H9 (cell line): Measurements from ENCODE around the gene KIAA2012. TPM values are rescaled to one million over a fixed set of nuclear protein-coding genes. Genes with fewer than 3 reads are reported as not detected.

ENCODE experiments used
- DNase-seq: peaks from one replicate; pipeline ENCODE4 v3.0.0-alpha.2; 2017
- H2AFZ ChIP-seq: one replicate; pipeline ENCODE4 v1.6.1; 2013; ENCODE audit warnings: mild to moderate bottlenecking, low read length, control low read depth, moderate library complexity
- H2AK5ac ChIP-seq: 2 replicates; pipeline ENCODE4 v1.6.1; 2013; ENCODE audit warnings: low read length, control low read depth, mixed read lengths; ENCODE audit not compliant: insufficient read length
- H2BK120ac ChIP-seq: one replicate; pipeline ENCODE4 v1.6.1; 2013; ENCODE audit warnings: low read depth, mild to moderate bottlenecking, low read length, control low read depth, inconsistent platforms; ENCODE audit not compliant: poor library complexity, severe bottlenecking
- H2BK12ac ChIP-seq: 2 replicates; pipeline ENCODE4 v1.6.1; 2013; ENCODE audit warnings: low read length, control low read depth, mixed read lengths, low read depth; ENCODE audit not compliant: insufficient read length
- H2BK15ac ChIP-seq: 2 replicates; pipeline ENCODE4 v1.6.1; 2013; ENCODE audit warnings: low read depth, low read length, control low read depth
- H2BK20ac ChIP-seq: one replicate; pipeline ENCODE4 v1.6.1; 2013; ENCODE audit warnings: low read depth, mild to moderate bottlenecking, low read length, control low read depth, inconsistent platforms; ENCODE audit not compliant: poor library complexity, severe bottlenecking
- H2BK5ac ChIP-seq: 2 replicates; pipeline ENCODE4 v1.6.1; 2013; ENCODE audit warnings: low read length, control low read depth, mixed read lengths; ENCODE audit not compliant: insufficient read length
- H3K14ac ChIP-seq: 2 replicates; pipeline ENCODE4 v1.6.1; 2013; ENCODE audit warnings: low read length, control low read depth; ENCODE audit not compliant: insufficient read depth
- H3K18ac ChIP-seq: 2 replicates; pipeline ENCODE4 v1.6.1; 2013; ENCODE audit warnings: low read depth, mild to moderate bottlenecking, mixed read lengths, low read length, control low read depth; ENCODE audit not compliant: insufficient read length
- H3K23ac ChIP-seq: 2 replicates; pipeline ENCODE4 v1.6.1; 2013; ENCODE audit warnings: low read length, control low read depth, mixed read lengths, low read depth; ENCODE audit not compliant: insufficient read length
- H3K23me2 ChIP-seq: 2 replicates; pipeline ENCODE4 v1.6.1; 2013; ENCODE audit warnings: low read depth, mild to moderate bottlenecking, mixed read lengths, low read length, control low read depth; ENCODE audit not compliant: insufficient read length, poor library complexity, severe bottlenecking
- H3K27ac ChIP-seq: 2 replicates; pipeline ENCODE4 v1.5.1; 2013; ENCODE audit warnings: low read length, control low read depth, mixed read lengths, low read depth; ENCODE audit not compliant: insufficient read length
- H3K27me3 ChIP-seq: 2 replicates; pipeline ENCODE4 v1.6.1; 2013; ENCODE audit warnings: low read length, control low read depth, inconsistent platforms; ENCODE audit not compliant: insufficient read depth
- H3K4ac ChIP-seq: 2 replicates; pipeline ENCODE4 v1.6.1; 2013; ENCODE audit warnings: low read depth, mild to moderate bottlenecking, control low read depth, inconsistent platforms, low read length, moderate library complexity
- H3K4me1 ChIP-seq: 2 replicates; pipeline ENCODE4 v1.6.1; 2013; ENCODE audit warnings: low read length, control low read depth, inconsistent platforms; ENCODE audit not compliant: insufficient read depth
- H3K4me2 ChIP-seq: 2 replicates; pipeline ENCODE4 v1.6.1; 2013; ENCODE audit warnings: low read length, control low read depth, mixed read lengths; ENCODE audit not compliant: insufficient read length, insufficient read depth
- H3K56ac ChIP-seq: 2 replicates; pipeline ENCODE4 v1.6.1; 2013; ENCODE audit warnings: low read depth, mild to moderate bottlenecking, mixed read lengths, low read length, control low read depth; ENCODE audit not compliant: insufficient read length
- H3K79me1 ChIP-seq: 2 replicates; pipeline ENCODE4 v1.6.1; 2013; ENCODE audit warnings: low read depth, mild to moderate bottlenecking, moderate library complexity, low read length, control low read depth, inconsistent platforms; ENCODE audit not compliant: insufficient read depth, poor library complexity, severe bottlenecking
- H3K79me2 ChIP-seq: 2 replicates; pipeline ENCODE4 v1.6.1; 2013; ENCODE audit warnings: low read length, control low read depth, inconsistent platforms; ENCODE audit not compliant: insufficient read depth
- H3K9ac ChIP-seq: 2 replicates; pipeline ENCODE4 v1.6.1; 2013; ENCODE audit warnings: low read length, control low read depth, mixed read lengths; ENCODE audit not compliant: insufficient read length; ENCODE audit errors: extremely low read depth
- H3K9me3 ChIP-seq: one replicate; pipeline ENCODE4 v1.6.1; 2013; ENCODE audit warnings: low read depth, low read length, inconsistent platforms; ENCODE audit not compliant: control insufficient read depth
- H3T11ph ChIP-seq: one replicate; pipeline ENCODE4 v1.6.1; 2013; ENCODE audit warnings: mild to moderate bottlenecking, low read length, control low read depth, inconsistent platforms
- H4K20me1 ChIP-seq: one replicate; pipeline ENCODE4 v1.6.1; 2013; ENCODE audit not compliant: control insufficient read depth, insufficient read length, insufficient read depth
- H4K5ac ChIP-seq: 2 replicates; pipeline ENCODE4 v1.6.1; 2013; ENCODE audit warnings: low read depth, mild to moderate bottlenecking, mixed read lengths, low read length, control low read depth; ENCODE audit not compliant: insufficient read length
- H4K8ac ChIP-seq: replicated peaks from 2 replicates; pipeline ENCODE4 v1.6.1; 2013; ENCODE audit warnings: low read length, control low read depth, mixed read lengths, low read depth; ENCODE audit not compliant: insufficient read length
- H4K91ac ChIP-seq: 2 replicates; pipeline ENCODE4 v1.6.1; 2013; ENCODE audit warnings: low read depth, mild to moderate bottlenecking, moderate library complexity, mixed read lengths, low read length, control low read depth; ENCODE audit not compliant: insufficient read length
- H3K27ac Mint-ChIP-seq, 3 experiments: 2 replicates in 2 of 3; 3 replicates in 1 of 3; pipeline ENCODE4 v1.8.0; 2020 to 2021; ENCODE audit warnings: mixed read lengths in 3 of 3, mild to moderate bottlenecking in 1 of 3, moderate library complexity in 1 of 3
- H3K27me3 Mint-ChIP-seq: 2 replicates; pipeline ENCODE4 v1.8.0; 2021; ENCODE audit warnings: low read depth, mild to moderate bottlenecking, moderate library complexity, mixed read lengths
- H3K36me3 Mint-ChIP-seq, 3 experiments: 2 replicates in 2 of 3; 3 replicates in 1 of 3; pipeline ENCODE4 v1.8.0; 2020 to 2021; ENCODE audit warnings: low read depth in 3 of 3, mixed read lengths in 3 of 3; ENCODE audit not compliant: insufficient read depth in 1 of 3
- H3K4me1 Mint-ChIP-seq, 2 experiments: 2 replicates each; pipeline ENCODE4 v1.8.0; 2020; ENCODE audit warnings: mixed read lengths in 2 of 2
- H3K4me3 Mint-ChIP-seq, 2 experiments: 2 replicates in 1 of 2; 3 replicates in 1 of 2; pipeline ENCODE4 v1.8.0; 2020 to 2021; ENCODE audit warnings: mild to moderate bottlenecking in 2 of 2, mixed read lengths in 2 of 2, moderate library complexity in 1 of 2
- H3K9me3 Mint-ChIP-seq, 2 experiments: 2 replicates in 1 of 2; 3 replicates in 1 of 2; pipeline ENCODE4 v1.8.0; 2020; ENCODE audit warnings: mild to moderate bottlenecking in 2 of 2, mixed read lengths in 2 of 2, moderate library complexity in 1 of 2
- CTCF ChIP-seq: fragments of 200-600 bp; sonication (generic); conservative IDR thresholded peaks from 3 replicates; pipeline ENCODE4 v1.8.0; 2021; ENCODE audit warnings: antibody characterized with exemption, mild to moderate bottlenecking
- WGBS: extraction: QIAGEN DNeasy Blood & Tissue Kit; methylation state at CpG from one replicate; pipeline ENCODE4 v1.1.7; 2013; ENCODE audit warnings: missing lambda C conversion rate, low lambda C conversion rate, mixed read lengths; ENCODE audit not compliant: insufficient read length; ENCODE audit errors: extremely low coverage; 5-methylcytosine and 5-hydroxymethylcytosine counted together
- total RNA-seq: library from RNA; stranded (reverse); gene quantifications from 2 replicates; pipeline ENCODE4 v1.2.1, GENCODE V29; 2021

The KIAA2012 gene
- total RNA-seq, 1 experiment from 2014 or later, result not detected

GRCh38 chr2:202094426-202094986, 21.5 kb downstream of the KIAA2012 start:
- Histone ChIP-seq H2BK12ac (no peak overlapping the region), H3K56ac (no peak overlapping the region), H3K14ac (no peak overlapping the region), H3K4me1 (no peaks in the 10 kb centered on the region; the same call in 1 of the 2 replicates), H4K20me1 (no peaks in the 10 kb centered on the region), H4K8ac (no peak overlapping the region), H3K23ac (no peak overlapping the region), H3T11ph (no peak overlapping the region), H3K4me2 (no peak overlapping the region), H3K27ac (no peak overlapping the region), H2AFZ (no peak overlapping the region), H3K9me3 (no peaks in the 10 kb centered on the region), H3K18ac (no peak overlapping the region), H4K91ac (no peak overlapping the region), H2BK20ac (no peak overlapping the region), H2BK15ac (no peak overlapping the region), H2BK120ac (no peak overlapping the region), H3K4ac (no peak overlapping the region), H3K79me2 (no peaks in the 10 kb centered on the region), H2AK5ac (no peak overlapping the region), H2BK5ac (no peak overlapping the region), H3K27me3 (no peaks in the 10 kb centered on the region), H3K79me1 (no peaks in the 10 kb centered on the region), H3K9ac (no peak overlapping the region), H3K23me2 (no peaks in the 10 kb centered on the region), H4K5ac (no peak overlapping the region)
- H3K27me3 Mint-ChIP-seq, result no peaks in the 10 kb centered on the region
- no peak for TF ChIP-seq CTCF
- no peaks in the 10 kb centered on the region for H3K36me3 Mint-ChIP-seq
- no peak for DNase-seq
- H3K4me1 Mint-ChIP-seq, result peaks cover 11 to 15% of the 10 kb centered on the region in 2 experiments
- H3K4me3 Mint-ChIP-seq, result no peak overlapping the region
- no peak overlapping the region for H3K27ac Mint-ChIP-seq
- WGBS, result no CpG with 5 or more reads among the region's 3 CpGs
- no peaks in the 10 kb centered on the region for H3K9me3 Mint-ChIP-seq
